ENCODE results near the gene CD8A. TPM values are rescaled to one million over a fixed set of nuclear protein-coding genes. Genes with fewer than 3 reads are reported as not detected.
A peak's percentile ranks its signal among the peaks of the same experiment; 100 is the strongest.
"Not testable (repeated sequence)": the region's sequence is repeated elsewhere in the genome, so short reads cannot be mapped to it uniquely, and the experiment has no call there.

Gene CD8A
- total and polyA plus RNA-seq, 8 donors, result 0.39 to 2.0 (median 1.2) TPM

- Histone ChIP-seq H3K36me3 (peaks cover 0 to 4% (median 0%) of the 10 kb centered on the region in 3 donors), H3K27me3 (no peaks in the 10 kb centered on the region), H3K9me3 (no peaks in the 10 kb centered on the region), H3K4me3 (no peak overlapping the region), H3K27ac (no peak overlapping the region), H3K4me1 (peaks cover 0 to 13% (median 6%) of the 10 kb centered on the region in 3 donors)
- DNase-seq (no peak), ATAC-seq (no peak), FAIRE-seq (no peak)
- no peak for TF ChIP-seq CTCF (IDR thresholded peaks at IDR 0.05)
- intact Hi-C loops (cut with DNase I), result no loop called here
- WGBS, 2 donors, result 77 to 81% methylated on average over 2 of the region's 2 CpGs
Observed at GRCh38 chr2:86744152-86744551, 46.6 kb downstream of the CD8A start.

- H3K27ac ChIP-seq; H3K9me3 ChIP-seq; H3K27me3 ChIP-seq; FAIRE-seq; H3K4me3 ChIP-seq; ATAC-seq; intact Hi-C loops (cut with DNase I); DNase-seq; H3K4me1 ChIP-seq; H3K36me3 ChIP-seq: not testable (repeated sequence)
- 80% methylated on average over 1 of the region's 4 CpGs; no CpG with 5 or more reads in 1 of the 2 donors for WGBS, 2 donors
Observed at GRCh38 chr2:86741889-86742498, 48.7 kb downstream of the CD8A start.

- intact Hi-C loops (cut with DNase I); FAIRE-seq; H3K27ac ChIP-seq; H3K4me3 ChIP-seq; H3K36me3 ChIP-seq; H3K9me3 ChIP-seq; DNase-seq; H3K27me3 ChIP-seq; H3K4me1 ChIP-seq: not testable (repeated sequence)
- peak in 1 of 4 donors; percentile 25 for ATAC-seq
- no CpG with 5 or more reads among the region's 11 CpGs for WGBS, 2 donors
Observed at GRCh38 chr2:86739889-86740288, 50.8 kb downstream of the CD8A start.

- H3K27ac ChIP-seq; intact Hi-C loops (cut with DNase I); DNase-seq; H3K4me1 ChIP-seq; H3K36me3 ChIP-seq; H3K27me3 ChIP-seq; H3K4me3 ChIP-seq; H3K9me3 ChIP-seq; FAIRE-seq: not testable (repeated sequence)
- peak in 2 of 4 donors; percentile 16 to 59 for ATAC-seq
Observed at GRCh38 chr2:86739485-86739884, 51.2 kb downstream of the CD8A start.

- H3K4me1 ChIP-seq; H3K27ac ChIP-seq; H3K27me3 ChIP-seq; DNase-seq; ATAC-seq; intact Hi-C loops (cut with DNase I); H3K4me3 ChIP-seq; H3K9me3 ChIP-seq; H3K36me3 ChIP-seq: not testable (repeated sequence)
- peak; percentile 26 for FAIRE-seq
- WGBS, 2 donors, result no CpG with 5 or more reads among the region's 1 CpG
Observed at GRCh38 chr2:86734896-86735295, 55.8 kb downstream of the CD8A start.

Other genes starting within 250 kb of the CD8A start
- gene CHMP3, start 227.5 kb downstream of the CD8A start, total RNA-seq, result 10 to 100 TPM; 62.0 to 87.6 (median 80.9) TPM
- gene CHMP3, start 227.5 kb downstream of the CD8A start, polyA plus RNA-seq, result 10 to 100 TPM; 25.7 to 48.7 TPM
- 10 to 100 TPM; 17.4 to 28.4 (median 21.8) TPM for gene RNF103, start 167.0 kb downstream of the CD8A start, total RNA-seq
- gene RNF103, start 167.0 kb downstream of the CD8A start, polyA plus RNA-seq, result 10 to 100 TPM; 18.4 to 23.9 TPM
- 10 to 100 TPM in 5 of 6 donors, 1 to 10 TPM in 1; 9.9 to 19.4 (median 14.1) TPM for gene RMND5A, start 70.6 kb downstream of the CD8A start, total RNA-seq
- gene RMND5A, start 70.6 kb downstream of the CD8A start, polyA plus RNA-seq, result 1 to 10 TPM; 5.1 to 6.3 TPM
- under 1 TPM in 5 of 6 donors, not detected in 1; 0.23 to 0.92 (median 0.67) TPM for gene CD8B, start 71.0 kb upstream of the CD8A start, total RNA-seq
- gene CD8B, start 71.0 kb upstream of the CD8A start, polyA plus RNA-seq, result under 1 TPM; 0.46 to 0.77 TPM
- gene RGPD1, start 151.2 kb upstream of the CD8A start, total RNA-seq, result 1 to 10 TPM in 1 of 6 donors, under 1 TPM in 3, not detected in 2; 0.22 to 3.7 (median 0.52) TPM
- gene RGPD1, start 151.2 kb upstream of the CD8A start, polyA plus RNA-seq, result 1 to 10 TPM in 1 of 2 donors, under 1 TPM in 1; 0.53 to 6.4 TPM
- 1 to 10 TPM in 5 of 6 donors, under 1 TPM in 1; 0.38 to 3.7 (median 1.2) TPM for gene PLGLB1, start 230.9 kb upstream of the CD8A start, total RNA-seq
- 1 to 10 TPM; 3.0 to 7.4 TPM for gene PLGLB1, start 230.9 kb upstream of the CD8A start, polyA plus RNA-seq

Data from pancreas (tissue), 10 donors.